ENCODE results near the gene TXNRD2.
"Not testable (repeated sequence)": the region's sequence is repeated elsewhere in the genome, so short reads cannot be mapped to it uniquely, and the experiment has no call there.

The TXNRD2 gene

DNA sequence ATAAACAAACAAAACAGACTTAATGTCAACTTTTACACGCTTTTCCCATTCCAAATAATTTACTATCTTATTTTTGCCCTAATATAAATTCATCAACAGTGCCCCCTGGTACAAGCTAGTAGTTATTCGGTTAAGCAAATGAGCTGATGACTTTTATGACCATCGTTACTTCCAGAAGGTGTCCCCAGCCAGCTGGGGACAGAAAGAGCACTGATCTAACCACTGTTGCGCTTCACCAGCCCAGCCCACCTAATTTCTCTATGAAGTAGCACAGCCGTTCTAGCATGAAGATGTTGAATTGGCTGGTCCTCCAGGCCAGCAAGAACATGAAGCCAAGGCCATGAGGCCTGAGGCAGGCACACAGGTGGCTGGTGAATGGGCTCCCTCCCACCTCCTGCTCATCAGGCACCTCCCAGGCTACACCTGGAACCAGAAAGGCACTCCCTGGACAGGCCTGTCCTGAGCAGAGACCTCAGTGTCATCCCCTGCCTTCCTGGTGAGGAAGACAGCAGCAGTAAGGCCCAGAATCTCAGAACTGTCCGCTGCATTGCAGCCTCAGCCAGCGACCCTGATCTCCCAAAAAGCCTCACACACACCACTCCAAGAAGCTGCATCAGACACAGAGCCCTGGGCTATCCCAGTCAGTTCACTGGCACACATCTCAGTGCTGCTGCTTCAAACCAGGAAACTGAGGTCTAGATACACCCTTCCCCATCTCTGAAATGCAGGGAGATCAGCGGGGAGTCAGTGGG lies 99.8 kb downstream of the TXNRD2 start:
- DNase-seq, result no peak

DNA sequence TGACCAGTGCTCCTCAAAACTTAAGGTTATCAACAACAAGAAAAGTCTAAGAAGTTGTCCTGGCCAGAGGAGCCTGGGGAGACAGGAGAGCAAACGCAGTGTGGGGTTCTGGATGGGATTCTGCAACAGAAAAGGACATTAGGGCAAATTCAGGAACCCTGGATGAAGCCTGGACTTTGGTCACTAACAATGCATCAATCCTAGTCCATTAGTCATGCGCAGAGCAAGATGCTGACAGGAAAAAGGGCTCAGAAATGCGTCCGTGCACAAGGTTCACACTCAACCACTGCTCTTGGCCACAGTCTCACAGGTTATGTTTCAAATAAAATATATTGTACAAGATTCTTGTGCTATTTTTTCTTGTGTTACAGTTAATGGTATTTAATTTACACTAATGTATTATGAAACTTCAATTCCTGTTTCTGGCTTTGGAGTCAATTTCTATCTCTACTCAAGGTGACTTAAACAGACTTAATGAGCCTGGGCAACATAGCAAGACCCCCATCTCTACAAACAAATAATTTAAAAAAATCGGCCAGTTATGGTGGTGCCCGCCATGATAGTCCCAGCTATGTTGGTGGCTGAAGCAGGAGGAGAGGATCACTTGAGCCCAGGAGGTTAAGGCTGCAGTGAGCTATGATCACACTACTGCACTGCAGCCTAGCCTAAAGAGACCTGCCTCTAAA lies 100.5 kb downstream of the TXNRD2 start:
- DNase-seq, result no peak

DNA sequence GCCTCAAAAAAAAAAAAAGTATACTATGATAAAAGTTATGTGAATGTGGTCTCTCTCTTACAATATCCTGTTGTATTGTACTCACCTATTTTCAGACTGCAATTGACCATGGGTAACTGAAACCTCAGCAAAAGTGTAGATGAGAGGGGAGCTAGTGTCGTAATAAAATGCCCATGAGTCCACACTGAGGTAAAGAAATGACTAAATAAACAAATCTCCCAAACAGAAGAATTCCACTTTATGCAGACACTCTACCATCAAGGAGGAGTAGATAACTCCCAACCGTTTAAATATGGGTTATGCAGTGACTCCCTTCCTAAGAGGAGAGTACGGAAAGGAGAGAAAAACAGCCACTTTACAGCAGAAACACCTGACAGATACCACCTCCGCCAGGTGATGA lies 101.6 kb downstream of the TXNRD2 start:
- DNase-seq, result no peak

DNA sequence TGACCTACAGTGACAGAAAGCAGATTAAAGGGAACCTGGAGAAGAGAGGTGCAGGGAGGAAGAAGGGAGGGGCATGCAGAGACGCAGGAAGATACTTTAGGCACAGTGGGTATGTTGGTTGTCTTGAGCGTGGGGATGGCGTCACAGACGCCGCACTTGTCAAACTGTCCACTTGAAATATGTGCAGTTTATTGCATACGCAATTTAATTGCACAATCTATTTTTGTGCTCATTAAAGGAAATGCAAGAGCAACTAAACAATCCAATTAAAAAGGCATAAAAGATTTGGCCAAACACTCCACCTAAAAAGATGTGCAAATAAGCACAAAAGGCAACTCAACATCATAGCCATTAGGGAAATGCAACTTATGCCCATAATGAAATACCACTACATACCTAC lies 103.7 kb downstream of the TXNRD2 start:
- DNase-seq, result no peak

DNA sequence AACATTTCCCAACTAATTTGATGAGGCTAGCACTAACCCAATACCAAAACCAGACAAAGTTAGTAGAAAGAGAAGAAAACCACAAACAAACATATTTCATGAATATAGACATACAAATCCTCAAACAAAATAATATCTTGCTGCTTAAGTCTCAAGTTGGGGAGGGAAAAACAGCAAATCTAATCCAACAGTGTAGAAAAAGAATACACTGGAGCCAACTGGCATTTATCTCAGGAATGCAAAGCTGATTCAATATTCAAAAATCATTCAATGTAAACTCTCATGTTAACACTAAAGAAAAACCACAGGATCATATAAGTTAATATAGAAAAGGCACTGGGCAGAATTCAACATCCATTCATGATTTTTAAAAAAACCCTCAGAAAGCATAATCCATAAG lies 105.1 kb downstream of the TXNRD2 start:
- no peak for DNase-seq

DNA sequence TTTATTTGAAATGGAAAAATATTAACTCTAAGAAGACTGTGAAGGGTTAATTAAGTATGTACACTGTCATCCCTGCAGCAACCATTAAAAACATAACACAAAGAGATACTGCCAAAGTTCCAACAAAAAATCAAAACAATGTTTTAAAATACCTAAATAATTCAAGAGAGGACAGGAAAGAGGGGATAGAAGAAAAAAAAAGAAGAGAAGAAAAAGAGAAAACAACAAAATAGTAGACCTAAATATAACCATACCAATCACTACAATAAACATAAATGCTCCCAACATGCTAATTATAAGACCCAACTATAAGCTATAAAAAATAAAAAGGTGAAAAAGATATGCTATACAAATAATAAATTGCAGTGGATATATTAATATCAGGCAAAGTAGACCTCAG lies 107.0 kb downstream of the TXNRD2 start:
- no peak for DNase-seq

DNA sequence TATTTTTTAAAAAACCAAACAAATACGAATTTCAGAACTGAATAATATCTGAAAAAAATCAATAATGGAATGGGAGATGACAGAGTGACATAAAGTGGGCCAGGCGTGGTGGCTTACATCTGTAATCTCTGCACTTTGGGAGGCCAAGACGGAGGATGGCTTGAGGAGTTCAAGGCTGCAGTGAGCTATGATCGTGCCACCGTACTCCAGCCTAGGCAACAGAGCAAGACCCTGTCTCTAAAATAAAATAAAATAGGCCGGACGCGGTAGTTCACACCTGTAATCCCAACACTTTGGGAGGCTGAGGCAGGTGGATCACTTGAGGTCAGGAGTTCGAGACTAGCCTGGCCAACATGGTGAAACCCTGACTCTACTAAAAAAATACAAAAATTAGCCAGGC lies 108.3 kb downstream of the TXNRD2 start:
- DNase-seq, result not testable (repeated sequence)

DNA sequence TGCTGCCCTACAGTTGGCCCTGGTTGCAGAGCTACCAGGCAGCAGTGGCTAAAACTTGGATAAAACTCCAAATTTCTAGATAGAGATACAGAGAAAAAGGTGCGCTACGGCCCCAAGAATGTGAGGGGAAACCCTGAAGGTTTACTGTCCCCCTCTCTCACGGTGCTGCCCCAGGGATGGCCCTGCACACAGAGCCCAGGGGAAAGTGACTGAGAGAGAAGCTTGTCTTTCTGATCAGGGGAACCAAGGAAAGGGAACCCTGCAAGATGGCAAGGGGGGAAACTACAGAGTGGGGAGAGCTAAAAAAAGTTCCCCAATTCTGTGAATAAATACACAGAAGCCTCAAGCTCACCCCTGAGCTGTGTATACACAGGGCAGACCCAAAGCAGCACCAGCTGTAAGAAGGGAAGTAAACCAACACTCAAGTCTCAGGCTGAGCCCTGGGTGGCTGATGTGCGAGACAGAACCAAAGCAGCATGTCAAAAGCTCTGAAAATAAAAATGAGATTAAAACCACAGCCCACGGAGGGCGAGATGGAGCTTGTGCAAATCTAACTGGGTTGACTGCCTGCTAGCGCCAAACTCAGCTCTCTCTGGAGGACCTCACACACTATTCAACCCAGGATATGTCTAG lies 109.0 kb downstream of the TXNRD2 start:
- DNase-seq, result no peak

DNA sequence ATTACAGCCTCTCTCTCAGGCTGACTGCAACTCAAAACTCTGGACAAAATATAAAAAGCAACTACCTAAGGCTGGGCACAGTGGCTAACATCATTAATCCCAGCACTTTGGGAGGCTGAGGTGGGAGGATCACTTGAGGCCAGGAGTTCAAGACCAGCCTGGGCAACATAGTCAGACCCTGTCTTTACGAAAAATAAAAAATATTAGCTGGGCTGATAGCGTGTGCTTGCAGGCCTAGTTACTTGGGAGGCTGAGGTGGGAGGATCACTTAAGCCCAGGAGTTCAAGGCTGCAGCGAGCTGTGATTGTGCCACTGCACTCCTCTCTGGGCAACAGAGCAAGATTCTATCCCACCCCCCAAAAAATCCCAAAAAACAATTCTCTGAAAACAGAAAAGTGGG lies 109.6 kb downstream of the TXNRD2 start:
- not testable (repeated sequence) for DNase-seq

DNA sequence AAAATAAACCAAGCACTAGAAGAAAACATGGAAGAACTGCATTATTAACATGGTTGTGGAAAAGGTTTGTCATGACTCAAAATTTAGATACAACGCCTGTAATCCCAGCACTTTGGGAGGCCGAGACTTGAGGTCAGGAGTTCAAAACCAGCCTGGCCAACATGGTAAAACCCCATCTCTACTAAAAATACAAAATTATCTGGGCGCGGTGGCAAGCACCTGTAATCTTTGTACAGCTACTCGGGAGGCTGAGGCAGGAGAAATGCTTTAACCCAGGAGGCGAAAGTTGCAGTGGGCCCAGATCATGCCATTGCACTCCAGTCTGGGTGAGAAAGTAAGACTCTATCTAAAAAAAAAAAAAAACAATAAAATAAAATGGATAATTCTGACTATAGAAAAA lies 110.6 kb downstream of the TXNRD2 start:
- no peak for DNase-seq

DNA sequence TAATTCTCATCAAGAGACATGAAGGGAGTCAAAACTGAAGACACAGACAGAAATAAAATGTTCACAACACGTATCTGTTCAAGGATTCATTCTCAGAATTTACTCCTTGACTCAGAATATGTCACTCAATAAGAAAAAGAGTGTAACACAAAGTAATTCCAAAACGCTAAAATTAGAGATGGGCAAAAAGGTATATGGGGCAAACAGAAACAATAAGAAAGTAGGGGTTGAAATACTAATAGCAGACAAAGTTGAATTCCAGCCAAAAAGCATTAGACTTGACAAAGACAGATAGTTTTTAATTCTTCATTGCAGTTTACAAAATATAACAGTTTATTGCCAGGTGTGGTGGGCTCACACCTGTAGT lies 113.6 kb downstream of the TXNRD2 start:
- no peak for DNase-seq

DNA sequence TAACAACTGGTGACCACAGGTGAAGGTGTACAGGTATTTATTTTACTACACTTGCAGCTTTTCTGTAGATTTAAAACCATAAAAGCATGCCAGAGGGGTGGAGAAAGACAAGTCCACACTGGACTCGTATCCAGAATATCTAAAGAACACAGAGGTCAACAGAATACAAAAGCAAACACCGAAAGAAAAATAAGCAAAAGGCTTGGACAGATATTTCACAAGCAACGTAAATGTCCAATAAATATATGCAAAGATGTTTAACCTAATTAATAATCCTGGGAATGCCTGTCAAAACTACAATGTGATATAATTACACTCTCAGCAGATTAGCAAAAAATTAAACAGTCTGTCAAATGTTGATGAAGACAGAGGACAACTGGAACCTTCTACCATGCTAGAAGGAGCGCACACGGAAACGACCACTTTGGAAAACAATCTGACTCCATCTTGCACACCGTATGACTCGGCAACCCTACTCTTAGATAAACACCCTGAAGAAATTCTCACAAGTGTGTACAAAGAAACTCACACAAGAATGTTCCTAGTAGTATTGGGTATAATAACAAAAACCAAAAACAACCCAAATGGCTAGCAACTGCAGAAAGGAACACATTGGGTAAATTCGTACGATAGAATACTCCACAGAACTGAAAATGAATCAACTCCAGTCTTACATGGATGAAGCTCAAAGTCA lies 114.1 kb downstream of the TXNRD2 start:
- no peak for DNase-seq

DNA sequence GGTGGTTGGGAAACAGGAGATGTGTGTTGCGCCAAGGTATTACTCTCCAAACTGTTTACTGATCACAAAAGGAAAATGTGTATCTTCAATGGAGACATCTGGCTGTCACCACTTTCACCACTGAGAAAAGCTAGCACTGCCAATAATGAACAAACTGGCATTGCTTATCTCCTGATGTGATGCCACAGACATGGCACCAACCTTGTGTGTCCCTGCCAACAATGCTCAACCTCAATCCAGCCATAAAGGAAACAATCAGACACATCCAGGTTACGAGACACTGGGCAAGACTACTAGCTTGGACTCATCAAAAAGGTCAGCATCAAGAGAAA lies 115.0 kb downstream of the TXNRD2 start:
- no peak for DNase-seq

DNA sequence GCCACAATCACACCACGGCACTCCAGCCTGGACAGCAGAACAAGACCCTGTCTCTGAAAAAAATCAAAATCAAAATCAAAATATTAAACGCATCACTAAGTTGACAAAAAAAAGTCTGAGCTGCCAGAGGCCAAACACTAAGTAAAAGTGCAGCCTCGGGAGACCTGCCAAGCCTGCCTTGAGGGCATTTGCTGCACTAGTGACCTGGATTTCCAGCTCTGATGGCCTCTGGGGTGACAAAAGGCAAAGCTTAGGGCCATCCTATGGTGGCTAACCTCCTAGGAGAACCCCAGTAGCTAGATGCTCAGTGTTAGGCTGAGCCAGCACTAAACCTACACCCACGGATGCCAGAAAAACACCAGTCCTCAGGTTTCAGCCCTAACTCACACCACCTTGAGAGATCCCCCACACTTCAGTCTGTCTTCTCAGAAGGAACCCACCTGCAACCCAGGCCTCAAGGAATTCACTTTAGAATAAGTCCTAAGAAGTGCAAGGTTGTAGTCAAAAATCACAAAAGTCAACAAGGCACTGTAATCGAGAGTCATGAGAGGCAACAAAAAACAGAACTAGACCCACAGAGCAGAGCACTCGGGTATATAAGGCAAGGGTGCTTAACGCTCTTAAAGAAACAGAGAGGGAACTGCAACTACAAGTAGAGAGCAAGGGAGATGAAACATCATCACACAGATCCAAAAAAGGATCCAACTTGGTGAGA lies 115.6 kb downstream of the TXNRD2 start:
- DNase-seq, result no peak

Measured in DMS79 (cell line).